GM06990 (cell line): ENCODE measurements around the gene AEBP1.

Experiments used
- DNase-seq: peaks from one replicate; pipeline ENCODE4 v3.0.0-alpha.2; 2011; ENCODE audit not compliant: insufficient read length; ENCODE audit errors: extremely low read depth
- H3K27me3 ChIP-seq: replicated peaks from 2 replicates; pipeline ENCODE4 v1.6.0; 2011; ENCODE audit warnings: low read length; ENCODE audit not compliant: control insufficient read depth, insufficient read depth
- H3K36me3 ChIP-seq: 2 replicates; pipeline ENCODE4 v1.5.1; 2011; ENCODE audit warnings: low read length; ENCODE audit not compliant: control insufficient read depth, insufficient read depth
- H3K4me3 ChIP-seq: replicated peaks from 2 replicates; pipeline ENCODE4 v1.5.1; 2011; ENCODE audit warnings: low read depth, mild to moderate bottlenecking, control low read depth, low read length
- CTCF ChIP-seq: IDR thresholded peaks from 2 replicates; pipeline ENCODE4 v1.5.1; 2011; ENCODE audit warnings: low read length, control low read depth, mild to moderate bottlenecking, inconsistent platforms; ENCODE audit not compliant: insufficient read depth, poor library complexity, severe bottlenecking

AEBP1 gene

GRCh38 chr7:44117801-44118429 is 13.8 kb downstream of the AEBP1 start:
- no peak overlapping the region for H3K4me3 ChIP-seq
- TF ChIP-seq CTCF = no peak
- no peaks in the 10 kb centered on the region for H3K27me3 ChIP-seq
- H3K36me3 ChIP-seq = peaks cover 39% of the 10 kb centered on the region
- no peak for DNase-seq

- no peaks in the 10 kb centered on the region for H3K27me3 ChIP-seq
- no peak for DNase-seq
- H3K36me3 ChIP-seq = peaks cover 34% of the 10 kb centered on the region
- H3K4me3 ChIP-seq = no peak overlapping the region
- TF ChIP-seq CTCF = no peak
Measured at GRCh38 chr7:44119829-44120380, 15.8 kb downstream of the AEBP1 start.

- no peak overlapping the region for H3K4me3 ChIP-seq
- no peaks in the 10 kb centered on the region for H3K27me3 ChIP-seq
- peaks cover 31% of the 10 kb centered on the region for H3K36me3 ChIP-seq
- TF ChIP-seq CTCF = no peak
- DNase-seq = no peak
Measured at GRCh38 chr7:44120395-44120794, 16.2 kb downstream of the AEBP1 start.

- Histone ChIP-seq H3K4me3 (no peak overlapping the region), H3K27me3 (no peaks in the 10 kb centered on the region), H3K36me3 (peaks cover 23% of the 10 kb centered on the region)
- DNase-seq = no peak
- TF ChIP-seq CTCF = no peak
Measured at GRCh38 chr7:44121761-44122420, 17.7 kb downstream of the AEBP1 start.

DNA sequence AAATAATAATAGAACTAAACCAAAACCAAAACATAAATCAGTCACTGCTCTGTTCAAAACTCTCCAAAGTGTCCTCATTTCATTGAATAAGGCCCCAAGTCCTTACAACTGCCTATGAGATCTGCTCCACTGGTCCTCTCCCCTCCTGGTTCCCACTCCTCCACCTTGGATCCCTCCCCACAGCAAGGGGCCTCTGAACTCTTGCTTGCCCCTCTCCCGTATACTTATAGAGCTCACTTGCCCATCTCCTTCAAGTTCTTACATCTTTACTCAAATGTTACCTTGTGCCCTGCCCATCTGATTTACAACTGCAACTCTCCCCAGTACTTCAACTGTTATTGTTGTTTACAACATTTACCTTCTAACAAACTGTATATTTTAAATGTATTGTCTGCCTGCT is 18.4 kb downstream of the AEBP1 start:
- no peak for TF ChIP-seq CTCF
- Histone ChIP-seq H3K36me3 (peaks cover 20% of the 10 kb centered on the region), H3K4me3 (peak overlapping the region; percentile 91), H3K27me3 (no peaks in the 10 kb centered on the region)
- DNase-seq = no peak
